SK-N-SH (cell line): ENCODE data around the gene PRTFDC1. TPM values are rescaled to one million over a fixed set of nuclear protein-coding genes. Genes with fewer than 3 reads are reported as not detected.

Source experiments
- CTCF ChIA-PET: fragments of 300-600, 350-600 bp; formaldehyde crosslinking; extraction: SDS; loops from one replicate; lab custom pipeline; 2021; lab: Yijun Ruan, JAX
- POLR2A ChIA-PET: fragments of 350-600 bp; sonication (Branson Sonifier 250); formaldehyde crosslinking; extraction: SDS; loops from one replicate; lab custom pipeline; 2020; ENCODE audit warnings: antibody characterized with exemption, inconsistent platforms; lab: Yijun Ruan, JAX
- DNase-seq: peaks from one replicate; pipeline ENCODE4 v3.0.0; 2012
- H2AFZ ChIP-seq: fragments of 200-600 bp; sonication (generic); 2 replicates; pipeline ENCODE4 v1.8.1; 2016; ENCODE audit warnings: antibody characterized with exemption, mild to moderate bottlenecking, low read depth
- H3F3A ChIP-seq: fragments of 200-600 bp; sonication (generic); replicated peaks from 2 replicates; pipeline ENCODE3; 2016; ENCODE audit warnings: antibody characterized with exemption, mild to moderate bottlenecking; ENCODE audit not compliant: insufficient read depth
- H3K27ac ChIP-seq, 2 experiments: fragments of 200-500 bp in 1 of 2; fragments of 200-600 bp in 1 of 2; sonication (Bioruptor generic) in 1 of 2; sonication (generic), shearing (Covaris generic) in 1 of 2; 2 replicates each; pipeline versions ENCODE4 v1.5.1 to v1.6.1; 2014 to 2016; ENCODE audit warnings: low read depth in 2 of 2, inconsistent platforms in 1 of 2, low read length in 1 of 2, mild to moderate bottlenecking in 1 of 2, mixed read lengths in 1 of 2
- H3K27me3 ChIP-seq: fragments of 200-600 bp; sonication (generic), shearing (Covaris generic); 2 replicates; pipeline ENCODE4 v1.6.1; 2016; ENCODE audit warnings: mixed run types; ENCODE audit not compliant: insufficient read depth
- H3K36me3 ChIP-seq, 2 experiments: fragments of 200-500 bp in 1 of 2; fragments of 200-600 bp in 1 of 2; sonication (Bioruptor generic) in 1 of 2; sonication (generic) in 1 of 2; replicated peaks in 1 of 2; 2 replicates each; pipeline versions ENCODE3 to v1.5.1; 2014 to 2016; ENCODE audit warnings: low read length in 1 of 2, mild to moderate bottlenecking in 1 of 2; ENCODE audit not compliant: insufficient read depth in 2 of 2, control insufficient read depth in 1 of 2
- H3K4me1 ChIP-seq, 2 experiments: fragments of 200-500 bp in 1 of 2; fragments of 200-600 bp in 1 of 2; sonication (Bioruptor generic) in 1 of 2; sonication (generic), shearing (Covaris generic) in 1 of 2; 2 replicates each; pipeline versions ENCODE4 v1.5.1 to v1.6.1; 2014 to 2016; ENCODE audit warnings: low read depth in 1 of 2, low read length in 1 of 2, mixed run types in 1 of 2; ENCODE audit not compliant: insufficient read depth in 2 of 2, control insufficient read depth in 1 of 2
- H3K4me2 ChIP-seq: fragments of 200-600 bp; sonication (generic), shearing (Covaris generic); 2 replicates; pipeline ENCODE4 v1.6.1; 2017; ENCODE audit warnings: mixed run types
- H3K4me3 ChIP-seq, 2 experiments: fragments of 200-500 bp in 1 of 2; fragments of 200-600 bp in 1 of 2; sonication (Bioruptor generic) in 1 of 2; sonication (generic), shearing (Covaris generic) in 1 of 2; 2 replicates each; pipeline versions ENCODE4 v1.5.1 to v1.8.1; 2014 to 2016; ENCODE audit warnings: low read depth in 2 of 2, inconsistent platforms in 1 of 2, low read length in 1 of 2, mild to moderate bottlenecking in 1 of 2, mixed read lengths in 1 of 2, moderate library complexity in 1 of 2
- H3K79me2 ChIP-seq: fragments of 200-600 bp; sonication (generic); 2 replicates; pipeline ENCODE4 v1.8.1; 2017; ENCODE audit warnings: mild to moderate bottlenecking; ENCODE audit not compliant: insufficient read depth
- H3K9ac ChIP-seq: fragments of 200-600 bp; sonication (generic); 2 replicates; pipeline ENCODE4 v1.6.1; 2017; ENCODE audit warnings: mixed run types
- H3K9me2 ChIP-seq: fragments of 200-600 bp; sonication (generic); 2 replicates; pipeline ENCODE4 v1.6.1; 2017; ENCODE audit warnings: mixed run types
- H3K9me3 ChIP-seq: fragments of 200-600 bp; sonication (generic); 2 replicates; pipeline ENCODE4 v1.6.1; 2017; ENCODE audit warnings: mixed run types, mild to moderate bottlenecking, moderate library complexity
- H4K20me1 ChIP-seq: fragments of 200-600 bp; sonication (generic); 2 replicates; pipeline ENCODE4 v1.6.1; 2017; ENCODE audit warnings: mild to moderate bottlenecking, mixed run types; ENCODE audit not compliant: insufficient read depth
- CHD2 ChIP-seq: fragments of 150-350 bp; IDR thresholded peaks from 2 replicates; pipeline ENCODE4 v1.6.1; 2018; ENCODE audit warnings: low read length; ENCODE audit not compliant: partially characterized antibody
- ELF1 ChIP-seq: IDR thresholded peaks from 2 replicates; pipeline ENCODE4 v1.4.0; 2012
- EP300 ChIP-seq, 2 experiments: IDR thresholded peaks; 2 replicates each; pipeline versions ENCODE4 v1.4.0 to v1.6.1; 2012; ENCODE audit warnings: borderline replicate concordance in 1 of 2, low read depth in 1 of 2, low read length in 1 of 2
- EZH2phosphoT487 ChIP-seq: fragments of 200-600 bp; sonication (generic); IDR thresholded peaks from 2 replicates; pipeline ENCODE4 v1.6.1; 2017; ENCODE audit warnings: low read depth, mixed run types, mild to moderate bottlenecking, antibody characterized with exemption, moderate library complexity, borderline replicate concordance
- FOSL2 ChIP-seq: IDR thresholded peaks from 2 replicates; pipeline ENCODE4 v1.4.0; 2012; ENCODE audit warnings: low read depth, mild to moderate bottlenecking, moderate library complexity, borderline replicate concordance
- FOXM1 ChIP-seq: IDR thresholded peaks from 2 replicates; pipeline ENCODE4 v1.4.0; 2012; ENCODE audit warnings: low read depth, mild to moderate bottlenecking
- IRF3 ChIP-seq: fragments of 150-350 bp; IDR thresholded peaks from 2 replicates; pipeline ENCODE4 v1.6.1; 2016; ENCODE audit warnings: mild to moderate bottlenecking, low read depth, low read length
- JUND ChIP-seq: IDR thresholded peaks from 2 replicates; pipeline ENCODE4 v1.4.0; 2012
- MEF2A ChIP-seq: IDR thresholded peaks from 2 replicates; pipeline ENCODE4 v1.4.0; 2012; ENCODE audit warnings: low read depth, borderline replicate concordance
- MXI1 ChIP-seq: IDR thresholded peaks from 2 replicates; pipeline ENCODE4 v1.6.1; 2012; ENCODE audit warnings: mild to moderate bottlenecking, low read depth, low read length, improper control_type of control experiment
- NFIC ChIP-seq: IDR thresholded peaks from 2 replicates; pipeline ENCODE4 v1.4.0; 2012; ENCODE audit warnings: borderline replicate concordance
- NRF1 ChIP-seq: IDR thresholded peaks from 2 replicates; pipeline ENCODE4 v1.6.1; 2012; ENCODE audit warnings: low read depth, mild to moderate bottlenecking, low read length
- PBX3 ChIP-seq: IDR thresholded peaks from 2 replicates; pipeline ENCODE4; 2012
- RXRA ChIP-seq: IDR thresholded peaks from 2 replicates; pipeline ENCODE4 v1.4.0; 2012; ENCODE audit warnings: low read depth, mild to moderate bottlenecking, borderline replicate concordance
- SIN3A ChIP-seq: IDR thresholded peaks from 2 replicates; pipeline ENCODE4 v1.6.1; 2012; ENCODE audit warnings: low read depth, mild to moderate bottlenecking, low read length, moderate library complexity, borderline replicate concordance
- TAF1 ChIP-seq: IDR thresholded peaks from 2 replicates; pipeline ENCODE4 v1.6.1; 2012; ENCODE audit warnings: low read depth, mild to moderate bottlenecking, low read length, moderate library complexity, borderline replicate concordance
- TCF12 ChIP-seq: IDR thresholded peaks from 2 replicates; pipeline ENCODE4 v1.4.0; 2012
- USF1 ChIP-seq: IDR thresholded peaks from 2 replicates; pipeline ENCODE4 v1.4.0; 2012; ENCODE audit warnings: low read depth, borderline replicate concordance
- WGBS: methylation state at CpG from one replicate; pipeline ENCODE4 v1.1.6; 2017; ENCODE audit warnings: low lambda C conversion rate; 5-methylcytosine and 5-hydroxymethylcytosine counted together
- polyA plus RNA-seq, 3 experiments: library from polyadenylated mRNA; depleted of rRNA; stranded (reverse); fragments of >200 nt; gene quantifications; 2 replicates each; pipeline ENCODE4 v1.2.3, GENCODE V29; 2012

The PRTFDC1 gene
- polyA plus RNA-seq, 1 of the 3 experiments (the other 2 are of a cell fraction): 6.6 TPM

GRCh38 chr10:24825551-24825950 is 126.9 kb downstream of the PRTFDC1 start:
- Histone ChIP-seq H4K20me1 (no peaks in the 10 kb centered on the region), H2AFZ (no peak overlapping the region), H3F3A (peaks cover 7% of the 10 kb centered on the region), H3K9me2 (no peaks in the 10 kb centered on the region), H3K9me3 (no peaks in the 10 kb centered on the region), H3K9ac (no peak overlapping the region), H3K4me2 (0 out of 2 replicates have a peak overlapping the region, but pooled peaks have one; percentile 2), H3K36me3 (no peaks in the 10 kb centered on the region), H3K27me3 (no peaks in the 10 kb centered on the region), H3K27ac (peak overlapping the region in 1 of 2 experiments; percentile 12; a peak in 1 of 4 replicates), H3K4me3 (no peak overlapping the region), H3K4me1 (peaks cover 0 to 2% of the 10 kb centered on the region in 2 experiments; a peak in 3 of 4 replicates), H3K79me2 (no peaks in the 10 kb centered on the region)
- no peak for DNase-seq
- ChIA-PET POLR2A (no interaction called here), CTCF (no interaction called here)
- WGBS: 6% methylated on average over 1 of the region's 1 CpG
- TF ChIP-seq JUND (no peak), ELF1 (no peak), NRF1 (no peak), EP300 (IDR thresholded peaks at IDR 0.05; ENCODE audit: borderline replicate concordance in 1 of 2, low read depth in 1 of 2, low read length in 1 of 2) (no peak), MXI1 (no peak), NFIC (no peak), TAF1 (no peak), MEF2A (no peak), RXRA (no peak), FOXM1 (no peak), CHD2 (no peak), SIN3A (no peak)

- Histone ChIP-seq H4K20me1 (no peaks in the 10 kb centered on the region), H3K79me2 (no peaks in the 10 kb centered on the region), H3K9me3 (no peaks in the 10 kb centered on the region), H3K27ac (no peak overlapping the region), H3K4me1 (peaks cover 0 to 3% of the 10 kb centered on the region in 2 experiments; a peak in 3 of 4 replicates), H3K4me2 (no peak overlapping the region), H3F3A (peaks cover 7% of the 10 kb centered on the region), H3K9ac (no peak overlapping the region), H3K4me3 (no peak overlapping the region), H3K27me3 (no peaks in the 10 kb centered on the region), H3K36me3 (no peaks in the 10 kb centered on the region), H3K9me2 (no peaks in the 10 kb centered on the region), H2AFZ (no peak overlapping the region)
- ChIA-PET POLR2A (no interaction called here), CTCF (no interaction called here)
- no peak for TF ChIP-seq TCF12
- TF ChIP-seq EZH2phosphoT487: no peak
- no peak for TF ChIP-seq TAF1
- TF ChIP-seq USF1: no peak
- DNase-seq: no peak
- WGBS: 54% methylated on average over 2 of the region's 2 CpGs
These were observed 127.9 kb downstream of the PRTFDC1 start for GRCh38 chr10:24824536-24824935.

GRCh38 chr10:24824124-24824523 is 128.3 kb downstream of the PRTFDC1 start:
- no peak for DNase-seq
- H3K4me1 ChIP-seq: peaks cover 0 to 3% of the 10 kb centered on the region in 2 experiments; a peak in 3 of 4 replicates
- H3K79me2 ChIP-seq: no peaks in the 10 kb centered on the region
- no peak overlapping the region for H3K4me3 ChIP-seq
- H3K9me3 ChIP-seq: no peaks in the 10 kb centered on the region
- no peak overlapping the region for H3K27ac ChIP-seq
- H3K4me2 ChIP-seq: no peak overlapping the region
- ChIA-PET POLR2A (no interaction called here), CTCF (no interaction called here)
- no peak overlapping the region for H2AFZ ChIP-seq
- H3K9ac ChIP-seq: no peak overlapping the region
- no peaks in the 10 kb centered on the region for H3K9me2 ChIP-seq
- no peaks in the 10 kb centered on the region for H3K36me3 ChIP-seq
- H3F3A ChIP-seq: peaks cover 7% of the 10 kb centered on the region
- no peaks in the 10 kb centered on the region for H4K20me1 ChIP-seq
- H3K27me3 ChIP-seq: no peaks in the 10 kb centered on the region
- TF ChIP-seq MXI1 (no peak), PBX3 (no peak), USF1 (no peak), TCF12 (no peak), EZH2phosphoT487 (no peak), FOSL2 (no peak), IRF3 (no peak), CHD2 (no peak)
